PFSK-1 (cell line): ENCODE measurements around the gene KRT86.

Source experiments
- FOXP2 ChIP-seq: optimal IDR thresholded peaks from 2 replicates; pipeline ENCODE3; 2011; ENCODE audit warnings: borderline replicate concordance, control low read depth, inconsistent platforms; ENCODE audit not compliant: insufficient read depth; ENCODE audit errors: extremely low read length, extremely low read depth
- POLR2AphosphoS5 ChIP-seq: IDR thresholded peaks from 2 replicates; pipeline ENCODE4 v1.6.1; 2012; ENCODE audit warnings: low read depth, mild to moderate bottlenecking, control low read depth, low read length, moderate library complexity
- SIN3A ChIP-seq: IDR thresholded peaks from 2 replicates; pipeline ENCODE4 v1.6.1; 2012; ENCODE audit warnings: mild to moderate bottlenecking, low read length, moderate library complexity, borderline replicate concordance; ENCODE audit not compliant: insufficient read depth
- TAF1 ChIP-seq: IDR thresholded peaks from 2 replicates; pipeline ENCODE4 v1.6.1; 2012; ENCODE audit warnings: low read length, control low read depth, borderline replicate concordance; ENCODE audit not compliant: insufficient read depth
- TF ChIP-seq, protein P1 (sequence below), 2 experiments: IDR thresholded peaks; 2 replicates each; pipeline versions ENCODE4 v1.6.1 to v1.8.0; 2011 to 2012; ENCODE audit warnings: low read depth in 2 of 2, low read length in 2 of 2, control low read depth in 1 of 2, inconsistent platforms in 1 of 2, mild to moderate bottlenecking in 1 of 2, moderate library complexity in 1 of 2; ENCODE audit not compliant: insufficient read depth in 1 of 2

KRT86 gene

DNA sequence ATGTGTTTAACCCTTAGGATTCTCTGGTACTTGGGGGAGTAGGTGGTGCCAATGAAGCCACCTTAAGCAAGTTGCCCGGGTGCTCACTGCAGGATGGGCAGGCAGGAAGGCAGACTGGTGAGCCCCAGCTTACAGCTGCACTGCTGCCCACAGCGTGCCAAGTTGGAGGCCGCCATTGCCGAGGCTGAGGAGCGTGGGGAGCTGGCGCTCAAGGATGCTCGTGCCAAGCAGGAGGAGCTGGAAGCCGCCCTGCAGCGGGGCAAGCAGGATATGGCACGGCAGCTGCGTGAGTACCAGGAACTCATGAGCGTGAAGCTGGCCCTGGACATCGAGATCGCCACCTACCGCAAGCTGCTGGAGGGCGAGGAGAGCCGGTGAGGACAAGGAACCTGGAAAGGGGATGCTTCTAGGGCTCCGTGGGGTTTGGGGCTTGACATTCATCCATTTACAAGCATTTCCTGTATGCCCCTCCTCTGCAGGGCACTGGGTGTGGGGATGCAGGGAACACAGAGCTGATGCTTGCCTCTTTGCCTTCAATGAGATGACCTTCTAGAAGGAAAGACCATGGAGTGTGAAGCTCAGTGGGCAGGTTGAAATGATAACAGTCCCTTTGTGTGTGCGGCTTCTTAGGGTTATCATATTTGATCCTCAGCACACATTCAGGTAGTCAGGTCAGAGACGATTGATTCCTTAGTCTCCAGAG, 29.0 kb upstream of the KRT86 start:
- TF ChIP-seq, protein P1, sequence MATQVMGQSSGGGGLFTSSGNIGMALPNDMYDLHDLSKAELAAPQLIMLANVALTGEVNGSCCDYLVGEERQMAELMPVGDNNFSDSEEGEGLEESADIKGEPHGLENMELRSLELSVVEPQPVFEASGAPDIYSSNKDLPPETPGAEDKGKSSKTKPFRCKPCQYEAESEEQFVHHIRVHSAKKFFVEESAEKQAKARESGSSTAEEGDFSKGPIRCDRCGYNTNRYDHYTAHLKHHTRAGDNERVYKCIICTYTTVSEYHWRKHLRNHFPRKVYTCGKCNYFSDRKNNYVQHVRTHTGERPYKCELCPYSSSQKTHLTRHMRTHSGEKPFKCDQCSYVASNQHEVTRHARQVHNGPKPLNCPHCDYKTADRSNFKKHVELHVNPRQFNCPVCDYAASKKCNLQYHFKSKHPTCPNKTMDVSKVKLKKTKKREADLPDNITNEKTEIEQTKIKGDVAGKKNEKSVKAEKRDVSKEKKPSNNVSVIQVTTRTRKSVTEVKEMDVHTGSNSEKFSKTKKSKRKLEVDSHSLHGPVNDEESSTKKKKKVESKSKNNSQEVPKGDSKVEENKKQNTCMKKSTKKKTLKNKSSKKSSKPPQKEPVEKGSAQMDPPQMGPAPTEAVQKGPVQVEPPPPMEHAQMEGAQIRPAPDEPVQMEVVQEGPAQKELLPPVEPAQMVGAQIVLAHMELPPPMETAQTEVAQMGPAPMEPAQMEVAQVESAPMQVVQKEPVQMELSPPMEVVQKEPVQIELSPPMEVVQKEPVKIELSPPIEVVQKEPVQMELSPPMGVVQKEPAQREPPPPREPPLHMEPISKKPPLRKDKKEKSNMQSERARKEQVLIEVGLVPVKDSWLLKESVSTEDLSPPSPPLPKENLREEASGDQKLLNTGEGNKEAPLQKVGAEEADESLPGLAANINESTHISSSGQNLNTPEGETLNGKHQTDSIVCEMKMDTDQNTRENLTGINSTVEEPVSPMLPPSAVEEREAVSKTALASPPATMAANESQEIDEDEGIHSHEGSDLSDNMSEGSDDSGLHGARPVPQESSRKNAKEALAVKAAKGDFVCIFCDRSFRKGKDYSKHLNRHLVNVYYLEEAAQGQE (IDR thresholded peaks at IDR 0.05; ENCODE audit: insufficient read depth in 1 of 2, low read depth in 2 of 2, low read length in 2 of 2) = no peak
- TF ChIP-seq SIN3A = no peak
- TF ChIP-seq FOXP2 = no peak
- TF ChIP-seq POLR2AphosphoS5 = no peak
- no peak for TF ChIP-seq TAF1

DNA sequence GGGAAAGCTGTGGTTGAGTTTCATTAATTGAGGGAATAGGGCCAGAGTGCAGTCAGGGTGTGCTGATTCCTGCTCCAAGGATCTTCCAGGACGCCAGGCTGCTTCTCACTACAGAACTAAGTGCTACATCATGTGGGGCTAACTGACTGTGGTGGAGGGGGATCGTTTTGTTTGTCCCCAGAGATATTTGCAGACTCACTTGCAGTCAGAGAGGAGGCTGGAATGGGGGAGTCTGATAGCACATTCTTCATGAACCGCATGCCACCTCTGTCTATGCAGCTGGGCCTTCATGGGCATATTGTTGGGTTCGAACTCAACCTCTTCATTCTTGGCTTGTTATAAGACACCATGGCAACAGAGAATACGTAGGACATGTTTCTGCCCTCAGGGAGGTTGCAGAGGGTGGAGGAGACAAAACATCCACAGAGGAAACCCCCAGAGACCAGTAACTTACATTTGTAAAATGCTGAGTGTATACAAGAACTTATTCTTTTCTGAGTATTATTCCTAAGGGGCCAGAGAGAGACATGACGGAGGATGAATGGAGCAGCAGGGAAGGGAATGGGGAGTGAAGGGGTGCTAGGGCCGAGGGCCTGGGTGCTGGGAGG, 28.4 kb upstream of the KRT86 start:
- TF ChIP-seq FOXP2 = no peak
- TF ChIP-seq TAF1 = no peak
- TF ChIP-seq SIN3A = no peak
- TF ChIP-seq POLR2AphosphoS5 = no peak
- TF ChIP-seq, protein P1 (IDR thresholded peaks at IDR 0.05; ENCODE audit: insufficient read depth in 1 of 2, low read depth in 2 of 2, low read length in 2 of 2) = no peak

DNA sequence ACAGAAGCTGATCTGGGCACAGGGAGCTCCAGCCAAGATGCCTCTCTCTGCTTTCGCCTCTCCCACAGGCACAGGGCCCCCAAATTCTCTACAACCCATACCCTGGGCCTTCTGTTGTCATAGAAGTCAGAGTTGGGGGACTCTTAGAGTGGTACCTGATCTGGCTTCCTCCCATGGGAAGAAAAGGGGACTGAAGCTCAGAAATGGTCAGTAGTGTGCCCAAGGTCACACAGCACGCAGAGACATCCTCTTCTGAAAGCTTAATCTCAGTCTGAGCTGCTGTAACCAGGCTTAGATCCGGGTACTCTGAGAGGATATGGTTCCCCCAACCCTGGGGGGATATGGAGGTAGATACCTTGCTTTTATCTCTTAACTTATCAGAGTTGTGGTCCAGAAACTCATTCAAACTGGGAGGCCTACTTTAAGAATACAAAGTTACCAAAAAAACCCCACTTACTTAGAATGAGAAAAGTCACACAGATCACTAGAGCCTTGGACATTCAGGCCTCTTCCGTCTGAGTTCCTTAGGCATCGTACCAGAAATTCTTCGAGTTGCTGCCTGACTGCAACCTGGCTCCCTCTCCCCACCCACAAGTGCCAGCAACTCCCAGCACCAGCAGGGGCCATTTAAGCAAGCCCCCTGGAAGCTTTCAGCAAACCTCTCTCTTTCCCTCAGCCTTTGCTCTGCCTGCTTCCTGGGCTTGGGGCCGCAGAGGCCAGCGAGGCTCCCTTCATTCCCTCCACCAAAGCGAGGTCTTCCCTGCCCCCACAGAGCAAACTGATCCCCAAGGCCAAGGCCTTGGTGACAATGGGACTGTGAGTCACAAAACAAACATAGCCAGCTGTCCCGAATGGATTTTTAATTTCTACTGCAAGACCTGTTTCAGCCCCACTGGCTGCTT, 27.5 kb upstream of the KRT86 start:
- TF ChIP-seq FOXP2 = no peak
- no peak for TF ChIP-seq TAF1
- TF ChIP-seq, protein P1 (IDR thresholded peaks at IDR 0.05; ENCODE audit: insufficient read depth in 1 of 2, low read depth in 2 of 2, low read length in 2 of 2) = no peak
- TF ChIP-seq SIN3A = no peak
- no peak for TF ChIP-seq POLR2AphosphoS5

DNA sequence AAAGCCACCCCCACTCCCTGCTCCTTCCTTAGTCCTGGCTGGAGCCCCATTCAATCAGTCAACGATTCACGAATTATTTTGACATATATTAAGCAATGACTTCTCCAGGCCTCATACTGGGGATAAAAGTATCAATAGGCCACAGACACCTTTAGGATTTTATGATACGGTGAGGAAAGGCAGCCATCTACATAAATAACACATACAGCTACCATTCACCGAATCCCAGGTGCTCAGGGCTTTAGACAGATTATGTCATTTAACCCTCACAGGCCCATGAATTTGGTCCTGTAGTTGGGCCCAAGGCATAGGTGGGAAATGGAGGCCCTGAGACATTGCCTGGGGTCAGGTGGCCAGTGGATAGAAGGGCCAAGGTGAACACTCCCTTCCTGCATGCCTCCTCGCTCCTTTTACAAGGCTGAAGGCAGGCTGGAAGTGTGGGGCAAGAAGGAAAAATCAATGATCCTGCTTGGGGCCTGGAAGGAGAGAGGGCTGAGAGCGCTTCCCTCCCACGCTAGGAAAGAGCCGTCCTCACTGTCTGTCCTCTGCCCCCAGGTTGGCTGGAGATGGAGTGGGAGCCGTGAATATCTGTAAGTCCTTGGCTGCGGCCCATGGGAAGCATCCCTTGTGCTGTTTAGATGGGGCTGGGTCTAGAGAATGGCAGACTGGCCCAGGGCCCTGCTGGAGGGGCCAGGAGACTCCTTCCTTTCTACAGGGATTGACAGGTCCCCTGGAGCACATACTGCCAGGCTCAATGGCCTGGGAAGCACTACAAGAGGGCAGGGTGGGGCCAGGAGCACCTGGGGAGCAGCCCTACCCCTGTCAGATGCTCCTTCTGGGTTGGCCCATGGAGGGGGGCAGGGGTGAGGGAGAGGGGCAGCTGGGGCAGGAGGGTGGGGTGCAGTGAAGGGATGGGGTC, 26.6 kb upstream of the KRT86 start:
- TF ChIP-seq SIN3A (no peak), POLR2AphosphoS5 (no peak), FOXP2 (no peak), TAF1 (no peak)
- TF ChIP-seq, protein P1 (IDR thresholded peaks at IDR 0.05; ENCODE audit: insufficient read depth in 1 of 2, low read depth in 2 of 2, low read length in 2 of 2) = no peak
